ENCODE measurements around the gene PRR5. TPM values are rescaled to one million over a fixed set of nuclear protein-coding genes. Genes with fewer than 3 reads are reported as not detected.

The PRR5 gene
- total RNA-seq, 1 donor from 2014 or later, result 63.6 TPM

DNA sequence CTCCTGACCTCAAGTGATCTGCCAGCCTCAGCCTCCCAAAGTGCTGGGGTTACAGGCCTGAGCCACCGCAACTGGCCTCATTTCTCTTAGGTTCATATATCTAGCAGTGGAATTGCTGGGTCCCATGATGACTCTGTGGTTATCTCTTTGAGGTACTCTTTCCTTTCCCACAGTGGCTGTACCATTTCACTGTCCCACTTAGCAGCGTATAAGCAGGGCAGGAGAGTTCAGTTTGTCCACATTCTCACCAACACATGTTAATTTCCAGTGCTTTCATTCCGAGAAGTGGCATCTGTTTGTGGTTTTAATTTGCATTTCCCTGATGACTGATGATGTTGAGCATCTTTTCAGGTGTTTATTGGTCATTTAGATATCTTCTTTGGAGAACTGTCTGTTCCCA lies 16.4 kb downstream of the PRR5 start:
- DNase-seq (ENCODE audit: low spot score in 2 of 2, unreplicated experiment in 2 of 2), result no peak
- H3K36me3 Mint-ChIP-seq, result peaks cover 9% of the 10 kb centered on the region
- H3K4me3 Mint-ChIP-seq, result no peak overlapping the region
- peaks cover 11% of the 10 kb centered on the region for H3K4me1 Mint-ChIP-seq
- no peaks in the 10 kb centered on the region for H3K27me3 Mint-ChIP-seq (ENCODE audit: low read depth)
- TF ChIP-seq, protein P1, sequence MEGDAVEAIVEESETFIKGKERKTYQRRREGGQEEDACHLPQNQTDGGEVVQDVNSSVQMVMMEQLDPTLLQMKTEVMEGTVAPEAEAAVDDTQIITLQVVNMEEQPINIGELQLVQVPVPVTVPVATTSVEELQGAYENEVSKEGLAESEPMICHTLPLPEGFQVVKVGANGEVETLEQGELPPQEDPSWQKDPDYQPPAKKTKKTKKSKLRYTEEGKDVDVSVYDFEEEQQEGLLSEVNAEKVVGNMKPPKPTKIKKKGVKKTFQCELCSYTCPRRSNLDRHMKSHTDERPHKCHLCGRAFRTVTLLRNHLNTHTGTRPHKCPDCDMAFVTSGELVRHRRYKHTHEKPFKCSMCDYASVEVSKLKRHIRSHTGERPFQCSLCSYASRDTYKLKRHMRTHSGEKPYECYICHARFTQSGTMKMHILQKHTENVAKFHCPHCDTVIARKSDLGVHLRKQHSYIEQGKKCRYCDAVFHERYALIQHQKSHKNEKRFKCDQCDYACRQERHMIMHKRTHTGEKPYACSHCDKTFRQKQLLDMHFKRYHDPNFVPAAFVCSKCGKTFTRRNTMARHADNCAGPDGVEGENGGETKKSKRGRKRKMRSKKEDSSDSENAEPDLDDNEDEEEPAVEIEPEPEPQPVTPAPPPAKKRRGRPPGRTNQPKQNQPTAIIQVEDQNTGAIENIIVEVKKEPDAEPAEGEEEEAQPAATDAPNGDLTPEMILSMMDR (IDR thresholded peaks at IDR 0.05; ENCODE audit: unreplicated experiment), result no peak
- no peak overlapping the region for H3K27ac Mint-ChIP-seq
- no peaks in the 10 kb centered on the region for H3K9me3 Mint-ChIP-seq

DNA sequence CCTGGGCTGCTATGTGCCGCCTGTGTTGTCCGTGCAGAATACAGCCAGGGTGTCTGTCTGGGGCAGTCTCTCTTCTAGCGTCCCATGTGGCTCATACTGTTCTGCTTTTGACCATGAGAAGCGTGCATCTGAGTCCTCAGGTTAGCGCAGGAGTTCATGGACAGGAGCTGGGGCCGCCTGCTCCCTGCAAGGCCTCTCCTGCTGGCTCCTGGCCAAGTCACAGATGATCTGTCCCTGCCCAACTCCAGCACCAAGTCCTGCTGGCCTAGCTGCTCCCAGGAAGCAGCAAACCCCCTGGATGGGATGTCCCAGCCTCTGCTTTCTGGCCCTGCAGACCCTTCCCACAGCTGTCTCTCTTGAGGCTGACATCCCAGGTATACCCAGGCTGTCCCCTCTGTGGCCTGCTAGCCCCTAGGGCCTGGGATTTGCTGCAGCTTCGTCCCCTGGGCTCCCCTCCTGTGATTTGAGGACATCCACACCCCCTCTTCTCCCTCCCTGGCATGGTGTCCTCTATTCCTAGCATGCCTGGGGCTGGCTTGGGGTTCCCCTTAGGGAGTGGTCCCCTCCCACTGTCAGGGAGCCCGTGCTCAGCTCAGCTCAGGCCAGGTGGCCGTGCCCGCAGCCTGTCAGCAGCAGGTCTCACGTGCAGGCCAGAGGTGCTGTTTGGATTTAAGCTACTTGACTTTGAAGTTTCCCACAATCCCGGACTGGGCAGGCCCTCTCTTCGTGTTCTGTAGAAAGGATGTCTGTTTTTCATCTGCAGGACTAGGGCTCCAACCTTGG lies 17.8 kb downstream of the PRR5 start:
- TF ChIP-seq, protein P1 (IDR thresholded peaks at IDR 0.05; ENCODE audit: unreplicated experiment), result no peak
- no peaks in the 10 kb centered on the region for H3K9me3 Mint-ChIP-seq
- DNase-seq (ENCODE audit: low spot score in 2 of 2, unreplicated experiment in 2 of 2), result peak in 1 of 2 experiments; percentile 67
- peak overlapping the region; percentile 64 for H3K27ac Mint-ChIP-seq
- H3K27me3 Mint-ChIP-seq (ENCODE audit: low read depth), result no peaks in the 10 kb centered on the region
- no peak overlapping the region for H3K4me3 Mint-ChIP-seq
- H3K36me3 Mint-ChIP-seq, result peaks cover 7% of the 10 kb centered on the region
- peaks cover 21% of the 10 kb centered on the region for H3K4me1 Mint-ChIP-seq

DNA sequence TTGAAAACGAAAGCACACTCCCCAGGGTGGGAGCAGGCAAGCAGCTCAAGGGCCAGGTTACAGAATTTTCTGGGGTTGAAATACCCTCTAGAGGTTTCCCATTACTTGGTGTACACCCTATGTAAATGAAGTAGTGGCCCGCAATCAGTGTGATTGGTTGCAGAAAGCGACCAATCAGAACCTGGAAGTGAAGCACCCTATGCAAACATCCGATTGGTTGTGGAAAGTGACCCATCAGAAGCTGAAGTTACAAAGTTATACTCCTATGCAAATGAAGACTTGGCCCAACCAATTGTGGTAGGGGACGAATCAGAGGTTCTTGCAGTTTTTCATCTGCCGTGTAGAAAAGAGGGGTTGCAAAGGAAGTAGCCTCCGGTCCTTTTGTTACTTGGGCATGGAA lies 19.2 kb downstream of the PRR5 start:
- Mint-ChIP-seq H3K4me1 (peaks cover 29% of the 10 kb centered on the region), H3K9me3 (no peaks in the 10 kb centered on the region), H3K36me3 (peaks cover 9% of the 10 kb centered on the region), H3K27ac (no peak overlapping the region), H3K4me3 (no peak overlapping the region), H3K27me3 (ENCODE audit: low read depth) (no peaks in the 10 kb centered on the region)
- TF ChIP-seq, protein P1 (IDR thresholded peaks at IDR 0.05; ENCODE audit: unreplicated experiment), result no peak
- no peak for DNase-seq (ENCODE audit: low spot score in 2 of 2, unreplicated experiment in 2 of 2)

DNA sequence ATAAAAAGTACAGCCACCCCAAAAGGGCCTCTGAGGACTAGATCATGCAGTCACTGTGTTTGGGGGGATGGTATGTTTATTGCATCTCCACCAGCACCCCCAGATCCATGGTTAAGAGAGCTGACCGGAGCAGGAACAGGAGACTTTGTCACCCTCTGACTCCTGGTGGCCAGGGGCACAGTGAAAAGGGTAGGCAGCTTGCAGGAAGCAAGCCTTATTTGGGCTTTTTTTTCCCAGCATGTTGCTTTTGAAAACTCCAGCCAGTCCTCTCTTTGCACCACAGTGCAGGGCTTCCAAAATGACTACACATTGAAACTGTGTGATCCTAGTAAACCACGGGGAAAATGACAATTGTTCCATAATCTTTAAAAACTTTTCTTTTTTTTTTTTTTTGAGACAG lies 20.6 kb downstream of the PRR5 start:
- Mint-ChIP-seq H3K9me3 (no peaks in the 10 kb centered on the region), H3K4me1 (peaks cover 29% of the 10 kb centered on the region), H3K27ac (no peak overlapping the region), H3K4me3 (no peak overlapping the region), H3K36me3 (peaks cover 9% of the 10 kb centered on the region), H3K27me3 (ENCODE audit: low read depth) (no peaks in the 10 kb centered on the region)
- TF ChIP-seq, protein P1 (IDR thresholded peaks at IDR 0.05; ENCODE audit: unreplicated experiment), result no peak
- no peak for DNase-seq (ENCODE audit: low spot score in 2 of 2, unreplicated experiment in 2 of 2)

DNA sequence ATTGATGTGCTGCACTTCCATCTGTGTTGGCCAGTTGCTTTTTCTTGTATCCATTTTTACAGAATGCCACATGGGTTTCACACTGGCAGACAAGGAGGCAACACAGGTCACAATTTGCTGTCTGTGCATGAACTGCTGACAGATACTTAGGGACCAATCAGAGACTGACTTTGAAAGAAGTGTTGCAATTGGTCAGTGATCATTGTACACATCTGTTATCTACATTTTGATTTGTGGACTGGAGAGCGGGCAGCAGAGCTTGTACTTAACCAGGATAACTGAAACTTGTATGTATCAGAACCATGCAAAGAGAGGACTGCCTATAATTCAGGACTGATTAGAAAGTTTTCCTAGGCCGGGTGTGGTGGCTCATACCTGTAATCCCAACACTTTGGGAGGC lies 21.8 kb downstream of the PRR5 start:
- Mint-ChIP-seq H3K36me3 (peaks cover 4% of the 10 kb centered on the region), H3K27me3 (ENCODE audit: low read depth) (no peaks in the 10 kb centered on the region), H3K27ac (peak overlapping the region; percentile 91), H3K4me3 (no peak overlapping the region), H3K9me3 (no peaks in the 10 kb centered on the region), H3K4me1 (peaks cover 29% of the 10 kb centered on the region)
- DNase-seq (ENCODE audit: low spot score in 2 of 2, unreplicated experiment in 2 of 2), result no peak
- TF ChIP-seq, protein P1 (IDR thresholded peaks at IDR 0.05; ENCODE audit: unreplicated experiment), result no peak
